GM20000 (cell line): ENCODE data around the gene COX18.

Source experiments
- DNase-seq: peaks from one replicate; pipeline ENCODE4 v3.0.0; 2012; ENCODE audit warnings: low spot score
- CTCF ChIP-seq: IDR thresholded peaks from 2 replicates; pipeline ENCODE4 v1.5.1; 2012; ENCODE audit warnings: mild to moderate bottlenecking, control low read depth; ENCODE audit errors: extremely low read depth, missing control alignments

Gene COX18

GRCh38 chr4:73092868-73093267 lies 23.4 kb upstream of the COX18 start:
- DNase-seq, result no peak
- no peak for TF ChIP-seq CTCF

DNA sequence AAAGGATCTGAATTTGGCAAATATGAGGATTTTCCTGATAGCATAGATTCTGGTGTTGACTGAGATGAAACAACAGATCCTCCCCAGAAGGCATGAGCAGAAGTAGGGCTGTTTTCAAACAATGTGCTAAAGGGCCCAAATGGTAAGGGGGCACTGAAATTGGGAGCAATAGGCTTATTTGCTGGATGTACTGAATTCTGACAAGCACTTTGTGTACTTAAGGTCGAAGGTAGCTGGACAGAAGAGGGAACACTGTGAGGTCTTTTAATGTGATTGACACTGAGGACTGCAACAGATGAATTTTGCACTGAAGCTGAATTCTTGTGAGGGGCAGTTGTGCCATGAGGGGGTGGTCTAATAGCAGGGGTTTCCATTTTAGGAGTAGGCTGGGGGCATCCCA lies 21.2 kb upstream of the COX18 start:
- no peak for DNase-seq
- no peak for TF ChIP-seq CTCF

DNA sequence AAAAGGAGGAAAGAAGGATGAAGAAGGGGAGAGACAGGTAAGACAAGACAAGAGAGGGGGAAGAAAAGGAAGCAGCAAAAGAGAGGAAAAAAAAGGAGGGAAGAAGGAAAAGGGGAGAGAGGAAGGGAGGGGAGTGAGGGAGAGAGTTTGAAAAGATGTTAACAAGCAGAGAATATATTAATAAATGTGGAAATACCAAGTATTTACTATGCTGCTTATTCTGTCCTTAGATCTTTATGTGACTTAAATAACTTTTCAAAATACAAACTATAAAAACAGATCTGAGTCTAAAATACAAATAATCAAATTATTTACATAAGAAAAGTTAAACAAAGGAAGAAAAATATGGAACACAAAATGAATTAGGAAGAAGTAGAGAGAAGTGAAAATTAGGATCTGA lies 18.4 kb upstream of the COX18 start:
- DNase-seq, result no peak
- no peak for TF ChIP-seq CTCF

DNA sequence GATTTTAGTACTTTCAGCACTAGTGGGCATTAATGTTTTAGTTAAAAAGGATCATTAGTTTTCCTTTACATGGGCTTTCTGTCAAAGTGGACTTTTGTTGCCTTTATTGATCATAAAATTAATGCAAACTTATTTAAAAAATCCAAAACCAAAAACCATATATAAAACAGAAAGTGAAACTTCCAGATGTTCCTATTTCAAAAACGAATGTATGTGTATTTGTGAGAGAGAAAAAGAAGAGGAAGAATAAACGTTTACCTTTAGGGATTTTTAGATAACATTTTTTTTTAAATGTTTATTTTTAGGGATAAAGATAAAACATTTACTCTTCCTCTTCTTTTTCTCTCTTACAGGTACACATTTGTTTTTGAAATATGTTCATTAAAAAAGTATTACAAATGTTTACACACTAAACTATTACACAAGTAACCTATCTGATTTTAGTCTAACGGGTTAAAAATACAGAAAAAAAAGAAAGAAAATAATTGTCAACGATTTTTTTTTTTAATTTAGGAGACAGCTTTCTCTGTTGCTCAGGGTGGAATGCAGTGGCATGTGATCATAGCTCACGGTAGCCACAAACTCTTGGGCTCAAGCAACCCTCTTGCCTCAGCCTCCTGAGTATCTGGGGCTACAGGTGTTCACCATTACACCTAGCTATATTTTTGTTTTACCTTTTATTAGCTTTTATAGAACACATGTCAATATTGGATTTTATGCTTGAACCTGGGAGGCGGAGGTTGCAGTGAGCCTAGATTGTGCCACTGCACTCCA lies 16.8 kb upstream of the COX18 start:
- TF ChIP-seq CTCF, result no peak
- no peak for DNase-seq

DNA sequence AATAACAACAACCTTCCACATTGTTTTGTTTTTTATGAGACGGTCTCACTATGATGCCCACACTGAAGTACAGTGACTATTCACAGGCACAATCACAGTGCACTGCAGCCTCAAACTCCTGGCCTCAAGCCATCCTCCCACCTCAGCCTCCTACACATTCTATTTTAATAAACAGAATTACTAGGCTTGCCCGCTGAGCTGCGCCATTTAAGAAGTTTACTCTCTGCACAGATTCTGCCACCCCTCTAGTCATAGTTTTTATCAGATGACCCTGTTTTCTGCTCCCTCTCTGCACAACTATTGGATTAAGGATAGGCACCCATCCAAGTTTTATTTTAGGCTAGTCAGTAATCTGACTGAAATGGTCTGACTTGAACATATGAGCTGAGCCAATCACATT lies 11.3 kb upstream of the COX18 start:
- DNase-seq, result no peak
- TF ChIP-seq CTCF, result no peak

- no peak for TF ChIP-seq CTCF
- no peak for DNase-seq
Measured at GRCh38 chr4:73075832-73076231, 6.3 kb upstream of the COX18 start.

GRCh38 chr4:73070074-73070390 lies 516 bp upstream of the COX18 start:
- peak; percentile 31 for DNase-seq
- TF ChIP-seq CTCF, result no peak
